ENCODE results near the gene SCRN2.

Gene SCRN2

DNA sequence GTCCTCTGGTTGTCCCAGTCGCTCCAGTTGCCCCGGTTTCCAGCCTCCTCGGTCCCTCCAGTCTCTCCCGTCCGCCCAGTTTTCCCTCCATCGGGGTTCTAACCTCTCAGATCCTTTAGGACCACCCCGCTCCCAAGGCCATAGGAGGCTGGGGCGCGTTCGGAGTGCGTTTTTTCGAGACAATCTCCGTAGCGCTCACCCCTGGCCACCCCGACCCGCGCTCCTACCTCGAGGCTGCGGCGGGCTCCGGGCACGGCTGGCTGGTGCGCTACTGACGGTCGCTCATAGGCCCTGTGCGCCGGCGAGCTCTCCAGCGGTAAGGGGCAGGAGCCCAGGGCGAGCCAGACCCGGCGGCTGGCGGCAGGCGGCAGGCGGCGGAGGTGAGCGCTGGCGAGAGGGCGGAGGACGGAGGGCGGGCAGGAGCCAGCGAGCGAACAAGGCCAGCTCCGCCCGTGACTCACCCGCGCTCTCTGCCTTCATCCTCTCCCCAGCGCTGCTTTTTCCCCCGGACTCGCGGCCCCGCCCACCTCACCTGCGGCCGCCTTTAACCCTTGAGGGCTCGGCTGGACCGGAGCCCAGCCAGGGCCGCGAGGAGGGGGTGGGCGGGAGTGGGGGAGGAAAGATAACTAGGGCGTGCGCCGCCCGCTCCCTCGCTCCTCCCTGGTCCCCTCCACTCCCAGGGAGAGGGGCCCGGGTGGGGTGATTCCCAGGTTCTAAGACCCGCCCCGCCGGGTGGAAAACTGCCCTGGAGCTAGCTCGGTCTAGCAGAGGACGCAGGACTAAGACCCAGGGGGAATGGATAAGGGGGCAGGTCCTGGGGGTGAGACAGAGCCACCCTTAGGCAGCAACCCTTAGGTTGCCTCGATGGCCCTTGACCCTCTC lies 9.9 kb upstream of the SCRN2 start, which contains the start of gene SP6:
TSS of gene SP6 (minus strand) at position 472 of the 882 bp plus-strand sequence. CDS start 2,734 bp downstream, outside the sequence.
- TF ChIP-seq, protein P1, sequence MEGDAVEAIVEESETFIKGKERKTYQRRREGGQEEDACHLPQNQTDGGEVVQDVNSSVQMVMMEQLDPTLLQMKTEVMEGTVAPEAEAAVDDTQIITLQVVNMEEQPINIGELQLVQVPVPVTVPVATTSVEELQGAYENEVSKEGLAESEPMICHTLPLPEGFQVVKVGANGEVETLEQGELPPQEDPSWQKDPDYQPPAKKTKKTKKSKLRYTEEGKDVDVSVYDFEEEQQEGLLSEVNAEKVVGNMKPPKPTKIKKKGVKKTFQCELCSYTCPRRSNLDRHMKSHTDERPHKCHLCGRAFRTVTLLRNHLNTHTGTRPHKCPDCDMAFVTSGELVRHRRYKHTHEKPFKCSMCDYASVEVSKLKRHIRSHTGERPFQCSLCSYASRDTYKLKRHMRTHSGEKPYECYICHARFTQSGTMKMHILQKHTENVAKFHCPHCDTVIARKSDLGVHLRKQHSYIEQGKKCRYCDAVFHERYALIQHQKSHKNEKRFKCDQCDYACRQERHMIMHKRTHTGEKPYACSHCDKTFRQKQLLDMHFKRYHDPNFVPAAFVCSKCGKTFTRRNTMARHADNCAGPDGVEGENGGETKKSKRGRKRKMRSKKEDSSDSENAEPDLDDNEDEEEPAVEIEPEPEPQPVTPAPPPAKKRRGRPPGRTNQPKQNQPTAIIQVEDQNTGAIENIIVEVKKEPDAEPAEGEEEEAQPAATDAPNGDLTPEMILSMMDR (IDR thresholded peaks at IDR 0.05; ENCODE audit: low read depth, low read length, missing control alignments), result no peak
- Histone ChIP-seq H3K27me3 (replicated peaks) (peaks cover 85% of the 10 kb centered on the region), H3K4me3 (ENCODE audit: low read depth, low read length) (no peak within 1 kb of the TSS), H3K36me3 (replicated peaks) (no peaks in the 10 kb centered on the region), H3K27ac (no peak within 1 kb of the TSS)
- in situ Hi-C loops (cut with HindIII; ENCODE audit: low pct_ligation_motif_present, low sequenced_read_pairs), result no loop called here
- DNase-seq, result peak; percentile 25

DNA sequence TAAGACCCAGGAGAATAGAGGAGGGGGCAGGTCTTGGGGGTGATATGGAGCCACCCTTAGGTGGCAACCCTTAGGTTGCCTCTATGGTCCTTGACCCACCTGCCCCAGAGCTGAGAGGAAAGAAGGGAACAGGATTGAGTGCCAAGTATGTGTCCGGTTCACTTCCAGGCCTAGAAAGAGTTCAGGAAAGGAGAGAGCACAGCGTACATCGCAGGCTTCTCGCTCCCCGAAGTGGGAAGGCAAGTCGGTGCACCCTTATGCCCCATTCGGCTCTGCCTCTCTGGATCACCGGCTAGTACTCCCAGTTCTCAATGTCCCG lies 9.3 kb upstream of the SCRN2 start:
- Histone ChIP-seq H3K4me3 (ENCODE audit: low read depth, low read length) (no peak overlapping the region), H3K27ac (no peak overlapping the region), H3K36me3 (replicated peaks) (no peaks in the 10 kb centered on the region), H3K27me3 (replicated peaks) (peaks cover 91% of the 10 kb centered on the region)
- TF ChIP-seq, protein P1 (IDR thresholded peaks at IDR 0.05; ENCODE audit: low read depth, low read length, missing control alignments), result no peak
- no peak for DNase-seq
- in situ Hi-C loops (cut with HindIII; ENCODE audit: low pct_ligation_motif_present, low sequenced_read_pairs), result no loop called here

DNA sequence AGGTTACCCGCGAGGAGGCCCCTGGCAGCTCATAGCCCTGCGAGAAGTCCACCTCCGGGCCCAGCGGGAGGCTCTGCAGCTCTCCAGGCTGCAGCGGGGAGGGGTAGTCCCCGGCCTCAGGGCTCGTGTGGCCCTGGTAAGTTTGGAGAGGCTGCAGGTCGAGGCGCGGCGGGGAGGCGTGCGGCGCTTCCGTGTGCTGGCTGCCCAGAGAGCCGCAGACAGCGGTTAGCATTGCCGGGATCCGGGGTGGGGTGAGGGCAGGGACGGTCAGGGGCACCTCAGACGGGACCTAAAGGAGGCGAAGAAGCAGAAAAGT lies 7.1 kb upstream of the SCRN2 start:
- no peak for DNase-seq
- in situ Hi-C loops (cut with HindIII; ENCODE audit: low pct_ligation_motif_present, low sequenced_read_pairs), result no loop called here
- Histone ChIP-seq H3K4me3 (ENCODE audit: low read depth, low read length) (no peak overlapping the region), H3K27ac (no peak overlapping the region), H3K36me3 (replicated peaks) (no peaks in the 10 kb centered on the region), H3K27me3 (replicated peaks) (peaks cover 79% of the 10 kb centered on the region)
- TF ChIP-seq, protein P1 (IDR thresholded peaks at IDR 0.05; ENCODE audit: low read depth, low read length, missing control alignments), result no peak

DNA sequence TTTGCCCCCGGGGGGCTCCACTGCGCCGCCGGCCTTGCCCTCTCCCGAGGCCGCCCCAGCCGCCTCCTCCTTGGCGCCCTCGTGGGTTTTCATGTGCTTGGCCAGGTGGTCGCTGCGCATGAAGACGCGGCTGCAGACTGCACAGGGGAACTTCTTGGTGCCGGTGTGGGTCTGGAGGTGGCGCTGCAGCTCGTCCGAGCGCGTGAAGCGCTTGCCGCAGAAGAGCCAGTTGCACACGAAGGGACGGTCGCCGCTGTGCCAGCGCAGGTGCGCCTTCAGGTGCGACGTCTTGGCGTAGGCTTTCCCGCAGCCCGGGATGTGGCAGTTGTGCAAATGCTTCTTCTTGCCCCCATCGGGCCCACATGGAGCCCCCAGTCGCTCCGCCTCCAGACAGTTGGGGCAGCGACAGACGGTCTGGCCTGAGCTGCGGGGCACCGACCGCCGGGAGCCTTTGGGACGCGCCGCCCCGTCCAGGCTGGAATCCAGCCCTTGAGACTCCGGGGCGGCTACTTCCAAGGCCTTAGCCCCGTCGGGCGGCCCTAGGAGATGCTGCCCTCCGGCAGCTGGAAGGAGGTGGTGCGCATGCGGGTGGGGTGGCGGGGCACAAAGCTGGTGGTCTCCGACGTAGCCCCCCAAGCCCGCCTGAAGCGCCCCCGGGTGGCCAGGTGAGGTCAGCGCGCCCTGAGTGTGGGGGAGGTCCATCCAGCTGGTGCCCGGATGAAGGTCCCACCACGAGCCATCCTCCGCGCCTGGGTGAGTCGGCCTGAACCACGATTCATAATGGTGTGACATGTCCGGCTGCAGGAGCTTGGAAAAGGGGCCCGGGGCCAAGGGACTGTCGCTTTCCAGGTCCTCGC lies 6.5 kb upstream of the SCRN2 start:
- H3K4me3 ChIP-seq (ENCODE audit: low read depth, low read length), result no peak overlapping the region

DNA sequence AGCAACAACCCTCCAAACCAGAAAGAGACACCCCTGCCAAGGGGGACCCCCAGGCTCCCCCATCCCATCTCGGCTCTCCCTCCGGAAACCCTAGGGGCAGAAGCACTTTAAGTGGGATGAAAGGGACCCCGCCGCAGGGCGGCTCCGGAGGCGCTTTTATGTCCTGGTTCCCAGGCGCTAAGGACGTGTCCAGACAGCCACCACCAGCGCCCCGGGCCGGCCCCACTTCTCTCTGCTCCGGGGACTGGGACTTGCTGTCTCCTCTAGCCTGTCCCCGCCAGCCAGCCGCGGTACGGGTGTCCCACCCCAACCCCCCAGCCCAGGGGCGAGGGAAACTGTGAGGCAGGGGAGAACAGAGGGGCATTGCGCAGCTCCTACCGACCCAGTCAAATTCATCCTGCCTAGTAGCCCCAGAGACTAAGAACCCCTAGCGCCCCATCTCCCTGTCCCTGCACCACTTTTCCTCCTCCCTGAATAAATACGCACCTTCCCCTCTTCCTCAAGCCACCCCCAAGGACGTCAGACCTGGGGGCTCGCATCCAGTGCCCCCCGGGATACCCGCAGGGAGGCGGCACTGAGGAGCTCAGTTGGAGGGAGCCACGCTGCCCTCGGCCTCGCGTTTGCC lies 5.8 kb upstream of the SCRN2 start:
- in situ Hi-C loops (cut with HindIII; ENCODE audit: low pct_ligation_motif_present, low sequenced_read_pairs), result no loop called here
- no peak overlapping the region for H3K4me3 ChIP-seq (ENCODE audit: low read depth, low read length)

More for the DNA sequence above, 6.5 kb upstream of the SCRN2 start:
- H3K27ac ChIP-seq, result no peak overlapping the region
- in situ Hi-C loops (cut with HindIII; ENCODE audit: low pct_ligation_motif_present, low sequenced_read_pairs), result no loop called here
- TF ChIP-seq, protein P1 (IDR thresholded peaks at IDR 0.05; ENCODE audit: low read depth, low read length, missing control alignments), result peak; percentile 60
- H3K27me3 ChIP-seq (replicated peaks), result peaks cover 73% of the 10 kb centered on the region
- DNase-seq, result no peak
- no peaks in the 10 kb centered on the region for H3K36me3 ChIP-seq (replicated peaks)

More for the DNA sequence above, 5.8 kb upstream of the SCRN2 start:
- Histone ChIP-seq H3K27ac (no peak overlapping the region), H3K27me3 (replicated peaks) (peaks cover 65% of the 10 kb centered on the region), H3K36me3 (replicated peaks) (no peaks in the 10 kb centered on the region)
- TF ChIP-seq, protein P1 (IDR thresholded peaks at IDR 0.05; ENCODE audit: low read depth, low read length, missing control alignments), result no peak
- no peak for DNase-seq

Measured in brain microvascular endothelial cell (primary cell).